Renal cortex interstitium (tissue), 15 donors: Measurements from ENCODE around the gene XIAP. TPM values are rescaled to one million over a fixed set of nuclear protein-coding genes. Genes with fewer than 3 reads are reported as not detected.
"Not testable (repeated sequence)": the region's sequence is repeated elsewhere in the genome, so short reads cannot be mapped to it uniquely, and the experiment has no call there.

Source experiments
- DNase-seq, 11 donors: peaks; one replicate each; pipeline ENCODE4 v3.0.0-alpha.2; 2013; ENCODE audit warnings: low read depth in 9 of 11, low spot score in 4 of 11; ENCODE audit errors: extremely low read depth in 1 of 11
- long read RNA-seq, 16 experiments: transcript quantifications; one replicate each; lab custom pipeline, GENCODE V29; 2026
- polyA plus RNA-seq, 3 donors: library from polyadenylated mRNA; unstranded; fragments of 120-200 nt; gene quantifications; one replicate each; pipeline ENCODE4 v1.2.1, GENCODE V29; 2013; ENCODE audit not compliant: insufficient read length in 3 of 3

XIAP gene
- 10 to 100 TPM; 42.1 to 43.9 (median 43.2) TPM for polyA plus RNA-seq
- long read RNA-seq, donor 1: 0 reads
- long read RNA-seq, donor 2, full-length matches to known transcripts: 3 of 3 reads
- long read RNA-seq, donor 2, partial matches to known transcripts: 0 of 3 reads
- long read RNA-seq, donor 2, other reads (novel, unspliced or antisense): 0 of 3 reads
- long read RNA-seq, donor 3, full-length matches to known transcripts: 7 of 7 reads
- long read RNA-seq, donor 3, partial matches to known transcripts: 0 of 7 reads
- long read RNA-seq, donor 3, other reads (novel, unspliced or antisense): 0 of 7 reads
- long read RNA-seq, donor 4, full-length matches to known transcripts: 2 of 2 reads
- long read RNA-seq, donor 4, partial matches to known transcripts: 0 of 2 reads
- long read RNA-seq, donor 4, other reads (novel, unspliced or antisense): 0 of 2 reads
- long read RNA-seq, donor 5, full-length matches to known transcripts: 7 of 7 reads
- long read RNA-seq, donor 5, partial matches to known transcripts: 0 of 7 reads
- long read RNA-seq, donor 5, other reads (novel, unspliced or antisense): 0 of 7 reads
- long read RNA-seq, donor 6, partial matches to known transcripts: 0 of 2 reads
- long read RNA-seq, donor 6, other reads (novel, unspliced or antisense): 0 of 2 reads
- long read RNA-seq, donor 7, full-length matches to known transcripts: 4 of 4 reads
- long read RNA-seq, donor 7, partial matches to known transcripts: 0 of 4 reads
- long read RNA-seq, donor 7, other reads (novel, unspliced or antisense): 0 of 4 reads
- long read RNA-seq, donor 8, full-length matches to known transcripts: 6 of 44 reads
- long read RNA-seq, donor 8, partial matches to known transcripts: 38 of 44 reads
- long read RNA-seq, donor 8, other reads (novel, unspliced or antisense): 0 of 44 reads
- long read RNA-seq, donor 9, full-length matches to known transcripts: 5 of 5 reads
- long read RNA-seq, donor 9, partial matches to known transcripts: 0 of 5 reads
- long read RNA-seq, donor 9, other reads (novel, unspliced or antisense): 0 of 5 reads
- long read RNA-seq, donor 10, full-length matches to known transcripts: 4 of 4 reads
- long read RNA-seq, donor 10, partial matches to known transcripts: 0 of 4 reads
- long read RNA-seq, donor 10, other reads (novel, unspliced or antisense): 0 of 4 reads
- long read RNA-seq, donor 11, full-length matches to known transcripts: 3 of 3 reads
- long read RNA-seq, donor 11, partial matches to known transcripts: 0 of 3 reads
- long read RNA-seq, donor 11, other reads (novel, unspliced or antisense): 0 of 3 reads
- long read RNA-seq, donor 12, full-length matches to known transcripts: 1 of 1 reads
- long read RNA-seq, donor 12, partial matches to known transcripts: 0 of 1 reads
- long read RNA-seq, donor 12, other reads (novel, unspliced or antisense): 0 of 1 reads
- long read RNA-seq, donor 13, full-length matches to known transcripts: 7 of 16 reads
- long read RNA-seq, donor 13, partial matches to known transcripts: 9 of 16 reads
- long read RNA-seq, donor 13, other reads (novel, unspliced or antisense): 0 of 16 reads
- long read RNA-seq, donor 14, full-length matches to known transcripts: 2 of 2 reads
- long read RNA-seq, donor 14, partial matches to known transcripts: 0 of 2 reads
- long read RNA-seq, donor 14, other reads (novel, unspliced or antisense): 0 of 2 reads
- long read RNA-seq, donor 15, partial matches to known transcripts: 0 of 1 reads
- long read RNA-seq, donor 15, other reads (novel, unspliced or antisense): 0 of 1 reads
- long read RNA-seq, donor 16, full-length matches to known transcripts: 14 of 14 reads
- long read RNA-seq, donor 16, partial matches to known transcripts: 0 of 14 reads
- long read RNA-seq, donor 16, other reads (novel, unspliced or antisense): 0 of 14 reads

DNA sequence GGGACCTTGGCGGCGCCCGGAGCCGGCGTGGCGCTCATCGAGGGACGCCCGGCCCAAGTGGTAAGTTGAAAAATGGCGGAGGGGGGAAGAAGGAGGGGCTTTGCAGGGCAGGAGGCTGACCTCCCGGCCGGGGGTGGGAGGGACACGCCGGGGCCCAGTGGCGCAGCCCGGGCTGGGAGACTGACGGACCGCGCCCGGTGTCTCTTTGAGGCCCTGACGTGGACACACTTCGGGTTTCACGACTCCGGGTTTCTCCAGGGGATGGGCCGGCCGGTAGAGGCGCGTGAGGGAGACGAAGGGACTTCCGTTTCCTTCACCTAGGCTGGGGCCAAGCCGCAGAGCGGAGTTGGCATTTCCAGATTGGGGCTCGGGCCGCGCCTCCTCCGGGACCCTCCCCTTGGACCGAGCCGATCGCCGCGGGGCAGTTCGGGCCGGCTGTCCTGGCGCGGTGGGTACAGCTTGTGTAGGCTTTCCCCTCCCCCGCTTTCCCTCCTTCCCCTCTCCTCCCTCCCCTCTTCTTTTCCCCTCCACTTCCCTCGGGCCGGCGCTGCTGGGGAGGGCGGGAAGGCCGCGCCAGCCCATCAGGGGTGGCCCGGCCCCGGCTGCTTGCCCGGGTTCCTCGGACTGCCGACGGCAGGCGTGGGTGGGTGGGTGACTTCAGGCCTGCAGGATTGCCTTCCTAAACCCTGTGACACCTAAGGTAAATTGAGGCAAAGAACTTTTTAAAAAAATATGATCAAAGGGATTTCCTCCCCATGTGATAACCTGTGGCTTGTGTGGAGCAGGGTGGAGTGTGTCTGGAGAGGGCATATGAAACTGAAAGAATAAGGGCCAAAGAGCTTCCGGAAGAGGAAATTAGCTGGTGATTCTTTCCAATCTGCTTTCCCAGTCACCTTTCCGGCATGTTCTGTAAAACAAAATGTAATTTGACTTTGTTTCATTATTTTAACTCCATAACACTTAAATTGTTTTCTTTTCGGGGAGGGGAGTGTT, at the start of gene XIAP:
XIAP (plus strand) TSS at position 208 of the 993 bp plus-strand sequence. CDS start 25,610 bp downstream, outside the sequence.
- DNase-seq: peak in 9 of 11 donors; percentile 40 to 78 (median 61)

DNA sequence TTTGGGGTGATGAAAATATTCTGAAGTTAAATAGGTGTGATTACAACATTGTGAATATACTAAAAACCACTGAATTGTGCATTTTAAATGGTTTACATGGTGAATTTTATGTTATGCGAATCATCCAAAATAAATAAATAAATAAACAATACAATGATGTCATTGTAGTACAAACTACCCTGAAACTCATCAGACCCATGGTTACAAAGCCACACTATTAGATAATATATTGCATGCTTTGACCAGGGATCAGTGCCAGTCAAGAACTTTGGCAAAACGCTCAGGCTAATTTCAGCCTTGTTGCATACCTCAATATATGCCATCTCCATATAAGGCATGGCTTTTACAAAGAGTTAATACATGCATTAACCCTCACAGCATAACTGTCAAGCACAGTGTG, 45.5 kb upstream of the XIAP start:
- DNase-seq: no peak

DNA sequence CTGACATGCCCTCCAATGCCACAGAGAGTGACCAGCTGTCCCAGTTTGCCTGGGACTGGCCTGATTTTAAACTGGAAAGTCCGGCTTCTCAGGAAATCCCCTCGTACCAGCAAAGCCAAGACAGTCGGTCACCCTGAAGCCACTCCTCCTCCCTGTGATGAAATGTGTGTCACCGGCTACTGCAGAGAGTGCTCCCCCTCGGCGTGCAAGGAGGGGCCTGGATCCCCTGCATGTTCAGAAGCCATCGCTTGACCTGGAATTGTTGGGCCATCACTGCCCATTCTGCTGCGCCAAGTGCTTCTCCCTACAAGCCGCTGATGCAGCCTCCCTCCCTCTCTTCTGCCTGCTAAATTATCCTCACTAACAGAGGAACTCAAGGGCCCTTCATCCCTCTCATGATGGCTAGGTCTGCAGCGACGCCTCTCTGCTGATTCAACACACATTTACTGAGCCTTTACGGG, 44.9 kb upstream of the XIAP start:
- DNase-seq: not testable (repeated sequence)

DNA sequence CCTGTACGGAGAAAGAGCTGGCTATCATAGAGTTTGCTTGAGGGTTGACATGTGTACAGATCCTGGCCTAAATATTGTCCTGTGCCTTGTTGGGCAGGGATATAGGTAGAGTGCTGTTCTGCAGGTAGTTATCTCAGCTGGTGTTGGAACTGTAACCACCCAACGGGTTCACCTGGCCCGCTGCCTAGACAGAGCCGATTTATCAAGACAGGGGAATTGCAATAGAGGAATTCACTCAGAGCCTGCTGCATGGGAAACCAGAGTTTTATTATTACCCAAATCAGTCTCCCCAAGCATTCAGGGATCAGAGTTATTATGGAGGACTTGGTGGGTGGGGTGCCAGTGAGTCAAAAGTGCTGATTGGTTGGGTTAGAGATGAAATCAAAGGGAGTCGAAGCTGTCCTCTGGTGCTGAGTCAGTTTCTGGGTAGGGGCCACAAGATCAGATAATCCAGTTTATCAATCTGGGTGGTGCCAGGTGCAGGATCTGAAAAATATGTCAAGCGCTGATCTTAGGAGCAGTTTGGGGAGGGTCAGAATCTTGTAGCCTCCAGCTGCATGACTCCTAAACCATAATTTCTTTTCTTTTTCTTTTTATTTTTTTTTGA, 42.5 kb upstream of the XIAP start:
- no peak for DNase-seq

DNA sequence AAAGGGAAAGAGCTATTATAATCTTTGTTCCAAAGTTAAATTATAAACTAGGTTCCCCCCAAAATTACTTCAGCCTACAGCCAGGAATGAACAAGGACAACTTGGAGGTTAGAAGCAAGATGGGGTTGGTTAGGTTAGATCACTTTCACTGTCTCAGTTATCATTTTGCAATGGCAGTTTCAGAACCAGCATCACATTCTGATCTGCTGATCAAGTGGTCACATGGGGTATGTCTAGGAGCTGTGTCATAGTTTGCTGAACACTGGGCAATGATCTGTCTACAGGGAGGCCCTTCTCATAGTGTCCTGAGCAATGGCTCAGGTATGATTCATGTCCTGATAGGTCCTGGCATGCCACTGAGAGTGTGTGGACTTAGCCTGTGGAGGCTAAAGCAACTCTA, 41.6 kb upstream of the XIAP start:
- no peak for DNase-seq

DNA sequence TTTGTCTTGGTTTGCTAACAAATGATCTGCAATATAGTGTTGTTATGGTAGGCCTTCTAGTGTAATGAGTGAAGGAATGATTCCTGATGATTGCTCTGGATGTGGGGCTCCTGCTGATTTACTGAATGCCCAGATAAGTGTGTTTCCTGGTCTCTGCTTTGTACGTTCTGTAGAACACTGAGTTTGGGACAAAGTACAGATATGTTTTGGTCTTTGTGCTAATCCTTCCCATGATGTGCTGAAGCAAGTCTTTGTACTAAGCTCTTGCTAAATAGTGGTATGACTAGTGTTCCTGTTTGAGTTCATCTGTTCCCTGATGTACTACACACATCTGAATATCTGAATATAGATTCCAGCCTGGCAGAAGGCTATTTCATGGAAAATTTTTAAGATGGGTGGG, 36.9 kb upstream of the XIAP start:
- DNase-seq: no peak

DNA sequence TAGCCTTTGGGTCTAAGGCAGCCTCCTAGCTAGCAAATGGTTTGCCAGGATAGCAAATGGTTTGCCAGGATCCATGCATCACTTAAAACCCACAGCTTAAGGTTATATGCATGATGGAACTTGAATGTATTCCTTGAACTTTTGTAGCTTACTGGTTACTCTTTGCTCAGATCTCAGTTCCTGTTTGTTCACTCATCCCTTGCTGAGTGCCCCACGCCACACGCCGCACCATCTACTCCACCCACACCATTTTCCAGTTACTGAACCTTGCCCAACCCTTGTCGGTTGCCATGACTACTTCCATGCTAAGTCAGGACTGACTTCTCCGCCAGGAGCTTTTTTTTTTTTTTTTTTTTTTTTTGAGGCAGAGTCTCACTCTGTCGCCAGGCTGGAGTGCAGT, 29.5 kb upstream of the XIAP start:
- peak in 9 of 11 donors; percentile 16 to 74 (median 40) for DNase-seq

DNA sequence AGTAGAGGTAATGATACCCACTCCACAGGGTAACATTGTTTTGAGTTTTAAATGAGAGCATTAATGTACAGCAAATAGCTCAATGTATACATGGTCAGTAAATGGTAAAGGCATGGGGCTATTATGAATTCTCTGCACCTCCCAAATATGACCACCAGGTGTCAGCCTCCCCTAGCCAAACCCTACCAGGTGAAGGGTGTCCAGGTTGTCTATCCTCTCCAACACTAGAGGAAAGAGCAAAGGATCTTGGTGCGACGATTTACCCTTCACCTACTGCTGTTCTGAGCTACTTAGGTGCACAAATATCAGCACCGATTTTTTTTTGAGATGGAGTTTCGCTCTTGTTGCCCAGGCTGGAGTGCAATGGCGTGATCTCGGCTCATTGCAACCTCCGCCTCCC, 26.5 kb upstream of the XIAP start:
- peak in 6 of 11 donors; percentile 16 to 45 (median 27) for DNase-seq

DNA sequence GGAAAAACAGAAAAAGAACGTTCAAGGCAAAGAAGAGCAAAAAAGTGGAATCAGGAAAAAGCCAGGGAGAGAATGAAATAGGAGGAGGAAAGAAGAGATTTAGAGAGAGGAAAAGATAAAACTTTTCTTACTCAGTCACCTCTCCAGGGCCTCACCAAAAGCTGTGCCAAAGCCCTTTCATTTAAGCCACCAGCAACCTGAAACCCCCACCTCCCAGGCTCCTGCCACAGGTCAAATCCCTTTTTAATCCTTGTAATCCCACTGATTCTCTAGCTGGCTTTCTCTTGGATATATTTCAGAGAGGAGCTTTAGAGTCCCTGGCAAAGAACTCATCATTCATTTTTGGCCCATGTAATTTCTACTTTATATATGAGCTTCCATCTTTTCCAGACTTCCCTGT, 25.7 kb upstream of the XIAP start:
- no peak for DNase-seq

DNA sequence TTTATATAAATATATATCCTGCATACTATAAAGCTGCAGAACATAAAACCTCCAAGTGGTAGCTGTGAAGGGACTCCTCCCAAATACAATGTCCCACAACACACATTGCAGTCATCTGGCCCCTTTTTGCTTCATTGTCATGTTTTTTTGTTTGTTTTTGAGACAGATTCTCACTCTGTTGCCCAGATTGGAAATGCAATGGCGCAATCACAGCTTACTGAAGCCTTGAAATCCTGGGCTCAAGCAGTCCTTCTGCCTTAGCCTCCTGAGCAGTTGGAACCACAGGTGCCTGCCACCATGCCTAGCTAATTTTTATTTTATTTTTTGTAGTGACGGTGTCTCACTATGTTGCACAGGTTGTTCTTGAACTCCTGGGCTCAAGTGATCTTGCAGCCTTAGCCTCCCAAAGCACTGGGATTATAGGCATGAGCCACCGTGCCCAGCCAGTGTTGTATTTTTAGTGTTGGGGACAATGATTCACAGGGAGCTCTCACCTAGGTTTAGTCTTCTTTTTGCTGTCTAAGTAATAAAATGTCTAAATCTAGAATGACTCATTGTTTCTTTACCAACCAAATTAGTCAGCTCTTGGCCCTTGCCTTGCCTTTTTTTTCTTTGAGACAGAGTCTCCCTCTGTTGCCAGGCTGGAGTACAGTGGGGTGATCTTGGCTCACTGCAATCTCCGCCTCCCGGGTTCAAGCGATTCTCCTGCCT, 24.0 kb upstream of the XIAP start:
- DNase-seq: no peak

DNA sequence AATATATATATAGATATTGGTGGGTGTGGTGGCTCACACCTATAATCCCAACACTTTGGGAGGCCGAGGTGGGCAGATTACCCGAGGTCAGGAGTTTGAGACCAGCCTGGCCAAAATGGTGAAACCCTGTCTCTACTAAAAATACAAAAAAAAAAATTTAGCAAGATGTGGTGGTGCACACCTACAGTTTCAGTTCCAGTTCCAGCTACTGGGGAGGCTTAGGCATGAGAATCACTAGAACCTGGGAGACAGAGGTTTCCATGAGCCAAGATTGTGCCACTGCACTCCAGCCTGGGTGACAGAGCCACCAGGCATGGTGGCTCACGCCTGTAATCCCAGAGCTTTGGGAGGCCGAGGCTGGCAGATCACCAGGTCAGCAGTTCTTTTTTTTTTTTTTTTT, 14.7 kb upstream of the XIAP start:
- DNase-seq: not testable (repeated sequence)

DNA sequence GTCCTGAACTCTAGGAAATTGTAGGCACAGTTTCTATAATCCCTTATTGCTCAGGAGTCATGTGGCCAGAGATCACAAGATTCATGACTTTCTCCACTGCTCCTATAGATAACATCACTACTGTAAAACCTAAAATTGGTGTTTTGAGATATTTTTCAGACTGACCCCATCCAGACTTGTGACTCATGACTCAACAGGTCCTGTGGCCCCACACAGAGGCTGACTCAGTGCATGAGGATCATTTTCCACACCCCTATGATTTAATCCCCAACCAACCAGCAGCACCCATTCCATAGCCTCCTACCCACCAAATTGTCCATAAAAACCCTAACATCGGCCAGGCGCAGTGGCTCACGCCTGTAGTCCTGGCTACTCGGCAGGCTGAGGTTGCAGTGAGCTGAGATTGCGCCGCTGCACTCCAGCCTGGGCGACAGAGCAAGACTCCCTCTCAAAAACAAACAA, 13.2 kb upstream of the XIAP start:
- no peak for DNase-seq

DNA sequence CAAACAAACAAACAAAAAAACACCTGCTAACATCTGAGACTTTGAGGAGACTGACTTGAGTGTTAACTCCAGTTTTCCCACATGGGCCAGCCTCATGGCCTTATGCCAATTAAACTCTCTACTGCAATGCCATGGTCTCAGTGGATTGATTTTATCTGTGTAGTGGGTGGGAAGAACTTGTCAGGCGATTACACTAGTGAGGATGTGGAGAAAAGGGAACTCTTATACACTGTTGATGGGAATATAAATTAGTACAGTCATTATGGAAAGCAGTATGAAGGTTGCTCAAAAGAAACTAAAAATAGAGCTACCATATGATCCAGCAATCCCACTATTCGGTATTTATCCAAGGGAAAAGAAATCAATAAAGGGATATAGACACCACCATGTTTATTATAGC, 12.8 kb upstream of the XIAP start:
- DNase-seq: no peak

DNA sequence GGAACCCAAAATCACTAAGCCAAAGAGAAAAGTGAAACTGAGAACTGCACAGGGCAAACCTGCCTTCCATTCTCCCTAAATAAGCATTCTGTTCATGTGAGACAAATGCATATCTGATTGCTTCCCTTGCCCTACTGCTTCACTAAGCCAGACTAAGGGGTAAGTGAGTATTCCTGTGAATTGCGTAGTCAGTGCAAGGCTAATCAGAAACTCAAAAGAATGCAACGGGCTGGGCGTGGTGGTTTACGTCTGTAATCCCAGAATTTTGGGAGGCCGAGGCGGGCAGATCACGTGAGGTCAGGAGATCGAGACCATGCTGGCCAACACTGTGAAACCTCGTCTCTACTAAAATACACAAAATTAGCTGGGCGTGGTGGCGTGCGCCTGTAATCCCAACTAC, 10.8 kb upstream of the XIAP start:
- DNase-seq: no peak

DNA sequence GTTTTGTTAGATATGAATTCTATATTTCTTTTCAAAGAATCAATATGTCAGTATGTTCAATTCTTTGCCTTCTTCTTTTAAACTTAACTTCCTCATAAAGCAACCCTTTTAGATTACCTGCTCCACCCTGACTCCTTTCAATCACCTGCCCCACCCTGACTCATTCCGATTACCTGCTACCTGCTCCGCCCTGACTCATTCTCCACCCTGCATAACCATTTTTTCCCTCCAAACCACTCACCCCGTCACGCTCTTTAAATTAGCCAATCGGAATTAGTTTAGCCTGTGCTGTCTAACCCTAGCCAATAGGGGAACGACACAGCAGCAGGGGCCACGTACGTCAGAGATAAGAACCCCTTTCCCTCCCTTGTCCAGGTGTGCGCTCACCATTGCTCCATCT, 9.9 kb upstream of the XIAP start:
- DNase-seq: not testable (repeated sequence)

DNA sequence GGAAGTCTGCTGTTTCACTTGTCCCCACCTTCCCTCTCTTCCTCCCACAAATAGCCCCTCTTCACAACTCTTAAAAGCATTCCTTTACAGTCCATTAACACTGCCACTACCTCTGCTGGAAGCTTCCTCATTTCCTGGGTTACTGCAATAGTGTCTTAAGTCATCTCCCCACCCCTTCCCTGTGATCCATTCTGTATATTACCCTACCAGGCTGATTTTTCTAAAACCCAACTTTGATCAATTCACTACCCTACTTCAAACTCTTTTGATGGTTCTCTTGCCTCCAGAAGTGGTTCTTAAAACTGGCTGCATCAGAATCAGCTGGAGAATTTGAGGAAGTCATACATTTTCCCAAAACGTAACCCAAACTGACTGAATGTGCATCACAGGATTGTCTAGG, 8.8 kb upstream of the XIAP start:
- DNase-seq: no peak
